Loucy (cell line): ENCODE data around the gene LHX5.

Source experiments
- EZH2phosphoT487 ChIP-seq: fragments of 200-600 bp; IDR thresholded peaks from 2 replicates; pipeline ENCODE4 v1.6.1; 2018; ENCODE audit warnings: antibody characterized with exemption, mild to moderate bottlenecking, moderate library complexity, borderline replicate concordance
- TF ChIP-seq, protein P1 (sequence below): fragments of 200-600 bp; sonication (generic); conservative IDR thresholded peaks from 2 replicates; pipeline ENCODE4 v1.5.1; 2014; ENCODE audit warnings: mild to moderate bottlenecking, antibody characterized with exemption, low read length

DNA sequence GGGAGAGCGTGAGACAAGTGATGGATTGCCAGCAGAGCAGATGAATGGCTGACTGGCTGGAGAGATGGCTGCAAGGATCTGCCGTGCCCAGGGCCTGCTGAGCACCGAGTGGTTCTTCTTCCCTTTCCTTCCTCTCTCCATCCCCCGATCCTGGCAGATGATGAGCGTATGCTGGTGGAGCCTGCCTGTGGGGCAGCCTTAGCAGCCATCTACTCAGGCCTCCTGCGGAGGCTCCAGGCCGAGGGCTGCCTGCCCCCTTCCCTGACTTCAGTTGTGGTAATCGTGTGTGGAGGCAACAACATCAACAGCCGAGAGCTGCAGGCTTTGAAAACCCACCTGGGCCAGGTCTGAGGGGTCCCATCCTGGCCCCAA is 34.0 kb downstream of the LHX5 start:
- TF ChIP-seq, protein P1, sequence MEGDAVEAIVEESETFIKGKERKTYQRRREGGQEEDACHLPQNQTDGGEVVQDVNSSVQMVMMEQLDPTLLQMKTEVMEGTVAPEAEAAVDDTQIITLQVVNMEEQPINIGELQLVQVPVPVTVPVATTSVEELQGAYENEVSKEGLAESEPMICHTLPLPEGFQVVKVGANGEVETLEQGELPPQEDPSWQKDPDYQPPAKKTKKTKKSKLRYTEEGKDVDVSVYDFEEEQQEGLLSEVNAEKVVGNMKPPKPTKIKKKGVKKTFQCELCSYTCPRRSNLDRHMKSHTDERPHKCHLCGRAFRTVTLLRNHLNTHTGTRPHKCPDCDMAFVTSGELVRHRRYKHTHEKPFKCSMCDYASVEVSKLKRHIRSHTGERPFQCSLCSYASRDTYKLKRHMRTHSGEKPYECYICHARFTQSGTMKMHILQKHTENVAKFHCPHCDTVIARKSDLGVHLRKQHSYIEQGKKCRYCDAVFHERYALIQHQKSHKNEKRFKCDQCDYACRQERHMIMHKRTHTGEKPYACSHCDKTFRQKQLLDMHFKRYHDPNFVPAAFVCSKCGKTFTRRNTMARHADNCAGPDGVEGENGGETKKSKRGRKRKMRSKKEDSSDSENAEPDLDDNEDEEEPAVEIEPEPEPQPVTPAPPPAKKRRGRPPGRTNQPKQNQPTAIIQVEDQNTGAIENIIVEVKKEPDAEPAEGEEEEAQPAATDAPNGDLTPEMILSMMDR: no peak
- TF ChIP-seq EZH2phosphoT487: no peak
